ENCODE results near the gene NEU3. TPM values are rescaled to one million over a fixed set of nuclear protein-coding genes. Genes with fewer than 3 reads are reported as not detected.
A peak's percentile ranks its signal among the peaks of the same experiment; 100 is the strongest.
"Not testable (repeated sequence)": the region's sequence is repeated elsewhere in the genome, so short reads cannot be mapped to it uniquely, and the experiment has no call there.

Gene NEU3
- total RNA-seq, 1 donor from 2014 or later, result 8.9 TPM

DNA sequence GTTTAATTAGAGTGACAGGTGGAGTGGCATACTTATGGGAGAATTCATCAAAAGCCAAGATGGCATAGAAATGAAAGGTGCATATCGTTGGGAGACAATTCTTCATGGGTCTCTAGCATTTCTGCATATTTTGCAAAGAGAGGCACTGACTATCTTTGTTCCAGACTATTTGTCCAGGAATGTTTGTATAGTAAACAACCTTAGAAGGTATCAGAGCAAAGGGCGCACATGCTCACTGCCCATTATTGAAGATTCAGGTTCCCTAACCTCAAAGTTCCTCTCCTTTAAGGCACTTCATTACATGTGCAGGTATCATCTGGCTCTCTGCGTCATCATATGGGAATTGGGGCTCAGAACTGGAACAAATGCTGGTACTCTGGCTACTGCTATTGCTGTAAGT is 4.7 kb upstream of the NEU3 start:
- DNase-seq (ENCODE audit: extremely low read depth, low read depth, low spot score), result no peak

DNA sequence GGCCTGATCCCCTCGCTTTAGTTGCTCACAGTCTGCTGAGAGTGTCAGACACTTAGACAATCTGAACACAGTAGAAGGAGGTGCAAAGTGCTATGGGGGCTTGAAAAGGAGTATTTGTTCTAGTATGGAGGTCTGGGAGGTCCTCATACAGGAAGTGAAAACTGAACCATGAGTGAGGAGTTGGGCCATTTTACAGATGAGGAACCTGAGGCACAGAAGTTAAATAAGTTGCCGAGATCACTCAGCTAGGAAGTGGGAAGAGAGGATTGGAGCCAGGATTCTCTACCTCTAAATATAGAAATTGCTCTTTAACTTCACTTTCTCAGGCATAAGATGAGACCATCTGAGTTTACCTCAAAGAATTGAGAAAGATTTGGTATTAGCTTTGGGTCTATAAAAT is 4.0 kb upstream of the NEU3 start:
- DNase-seq (ENCODE audit: extremely low read depth, low read depth, low spot score), result no peak

DNA sequence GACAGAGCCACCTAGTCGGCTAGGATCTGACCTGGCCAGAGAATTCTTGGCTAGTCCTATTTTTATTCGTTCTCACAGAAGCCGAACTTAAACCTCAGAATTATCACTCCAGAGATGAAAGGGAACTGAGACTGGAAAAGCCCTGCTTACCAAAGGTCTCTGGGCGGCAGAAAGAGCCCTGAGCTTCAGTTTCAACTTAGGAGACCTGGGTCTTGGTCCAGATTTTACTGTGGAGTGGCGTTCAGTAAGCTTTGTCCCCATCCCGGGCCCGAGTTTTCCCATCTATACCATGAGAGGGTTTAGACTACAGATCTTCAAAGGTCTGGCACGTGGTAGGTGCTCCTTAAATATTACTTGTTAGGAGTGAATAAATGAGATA is 516 bp downstream of the NEU3 start:
- DNase-seq (ENCODE audit: extremely low read depth, low read depth, low spot score), result no peak

DNA sequence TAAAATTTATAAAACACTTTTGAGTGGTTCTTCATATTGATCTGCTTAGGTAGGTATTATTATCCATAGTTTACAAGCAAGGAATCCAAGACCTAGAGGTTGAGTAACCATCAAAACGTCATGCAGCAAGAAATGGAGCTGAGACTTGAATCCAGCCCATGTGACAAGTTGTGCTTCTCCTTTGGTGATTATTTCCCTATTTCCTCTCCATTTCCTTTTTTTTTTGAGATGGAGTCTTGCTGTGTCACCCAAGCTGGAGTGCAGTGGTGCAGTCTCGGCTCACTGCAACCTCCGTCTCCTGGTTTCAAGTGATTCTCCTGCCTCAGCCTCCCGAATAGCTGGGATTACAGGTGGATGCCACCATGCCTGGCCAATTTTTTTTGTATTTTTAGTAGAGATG is 1.4 kb downstream of the NEU3 start:
- not testable (repeated sequence) for DNase-seq (ENCODE audit: extremely low read depth, low read depth, low spot score)

DNA sequence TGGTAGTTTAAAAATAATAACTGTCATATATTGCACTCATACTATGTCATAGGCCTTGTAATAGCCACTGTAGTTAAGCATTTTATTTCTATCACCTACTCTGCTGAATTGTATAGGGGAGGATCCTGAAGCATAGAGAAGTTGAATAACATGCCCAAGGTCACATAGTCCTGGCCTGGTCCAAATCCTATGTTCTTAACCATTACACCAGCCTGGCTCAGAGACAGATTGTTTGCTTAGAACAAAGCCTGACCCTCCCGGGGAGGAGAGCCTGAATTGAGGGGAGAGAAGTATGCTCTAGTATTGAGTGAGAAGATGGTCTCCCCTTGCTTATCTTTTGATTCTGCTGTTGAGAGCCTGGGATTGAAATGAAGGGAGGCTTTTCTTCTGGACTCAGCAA is 2.2 kb downstream of the NEU3 start:
- DNase-seq (ENCODE audit: extremely low read depth, low read depth, low spot score), result no peak

DNA sequence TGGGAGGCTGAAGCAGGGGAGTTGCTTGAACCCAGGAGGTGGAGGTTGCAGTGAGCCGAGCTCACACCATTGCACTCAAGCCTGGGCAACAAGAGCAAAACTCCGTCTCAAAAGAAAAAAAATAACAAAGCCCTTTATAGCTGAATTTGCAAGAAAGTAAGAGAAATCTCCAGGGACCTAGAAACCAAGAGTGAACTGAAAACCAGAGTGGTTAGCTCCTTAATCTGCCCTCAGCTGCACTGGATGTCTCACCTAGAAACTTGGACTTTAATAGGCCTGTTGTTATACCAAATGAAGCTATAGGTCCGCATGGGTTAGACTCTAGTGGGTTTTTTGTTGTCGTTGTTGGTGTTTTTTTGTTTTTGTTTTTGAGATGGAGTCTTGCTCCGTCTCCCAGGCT is 4.1 kb downstream of the NEU3 start:
- DNase-seq (ENCODE audit: extremely low read depth, low read depth, low spot score), result no peak

DNA sequence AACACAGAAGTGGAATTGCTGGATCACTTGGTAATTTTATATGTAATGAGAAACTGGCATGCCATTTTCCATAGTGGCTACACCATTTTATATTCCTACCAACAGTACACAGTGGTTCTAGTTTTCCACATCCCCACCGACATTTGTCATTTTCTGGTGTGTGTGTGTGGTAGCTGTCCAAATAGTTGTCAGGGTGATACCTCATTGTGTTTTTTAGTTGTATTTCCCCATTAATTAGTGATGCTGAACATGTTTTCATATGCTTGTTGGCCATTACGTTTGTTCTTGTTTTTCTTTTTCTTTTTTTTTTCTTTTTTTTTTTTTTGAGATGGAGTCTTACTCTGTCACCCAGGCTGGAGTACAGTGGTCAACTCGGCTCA is 12.2 kb downstream of the NEU3 start:
- DNase-seq (ENCODE audit: extremely low read depth, low read depth, low spot score), result no peak

DNA sequence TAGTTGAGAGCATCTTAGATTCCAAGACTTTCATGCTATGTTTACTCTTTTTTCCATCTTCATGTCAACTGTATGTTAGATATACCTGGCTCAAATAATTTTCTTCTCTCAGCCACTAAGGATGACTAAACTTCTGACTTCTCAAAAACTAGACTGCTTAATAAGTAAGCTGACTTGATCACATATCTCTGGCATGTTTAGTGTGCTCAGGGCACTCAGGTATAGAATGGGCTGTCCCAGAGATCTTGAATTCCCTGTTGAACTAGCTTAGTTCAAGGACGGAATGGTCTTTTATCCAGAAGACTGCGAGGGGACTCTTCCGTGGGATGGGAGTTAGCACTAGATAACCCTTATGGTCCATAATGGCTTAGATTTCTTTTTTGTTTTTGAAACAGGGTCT is 13.0 kb downstream of the NEU3 start:
- no peak for DNase-seq (ENCODE audit: extremely low read depth, low read depth, low spot score)

DNA sequence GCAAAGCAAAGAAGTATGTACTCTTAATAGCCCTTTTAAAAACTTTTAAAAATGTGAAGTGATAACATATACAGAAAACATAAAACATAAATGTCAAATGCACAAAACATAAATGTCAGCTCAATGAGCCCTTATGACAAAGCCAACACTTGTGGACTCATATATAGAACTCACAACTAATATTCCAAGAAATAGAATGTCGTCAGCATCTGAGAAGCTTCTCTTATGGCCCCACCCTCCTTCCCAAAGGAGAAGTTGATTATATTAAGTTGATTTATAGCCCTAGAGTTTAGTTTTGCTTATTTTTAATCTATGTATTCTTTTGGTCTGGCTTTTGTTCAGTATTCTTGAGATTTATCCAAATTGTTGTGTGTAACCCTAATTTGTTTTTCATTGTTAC is 13.8 kb downstream of the NEU3 start:
- no peak for DNase-seq (ENCODE audit: extremely low read depth, low read depth, low spot score)

DNA sequence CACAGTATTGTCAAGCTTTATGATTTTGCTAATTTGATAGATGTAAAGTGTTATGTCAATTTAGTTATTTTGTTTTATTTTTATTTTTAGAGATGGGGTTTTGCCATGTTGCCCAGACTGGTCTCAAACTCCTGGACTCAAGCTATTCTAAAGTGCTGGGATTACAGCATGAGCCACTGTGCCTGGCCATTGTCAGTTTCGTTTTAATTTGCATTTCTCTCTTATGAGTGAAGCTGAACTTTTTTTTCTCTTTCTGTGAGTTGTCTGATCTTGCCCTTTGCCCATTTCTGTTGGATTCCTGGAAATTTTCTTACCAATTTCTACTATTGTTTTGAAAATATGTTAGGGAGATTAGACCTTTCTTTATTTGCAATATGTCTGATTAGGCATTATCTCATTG is 15.5 kb downstream of the NEU3 start:
- no peak for DNase-seq (ENCODE audit: extremely low read depth, low read depth, low spot score)

DNA sequence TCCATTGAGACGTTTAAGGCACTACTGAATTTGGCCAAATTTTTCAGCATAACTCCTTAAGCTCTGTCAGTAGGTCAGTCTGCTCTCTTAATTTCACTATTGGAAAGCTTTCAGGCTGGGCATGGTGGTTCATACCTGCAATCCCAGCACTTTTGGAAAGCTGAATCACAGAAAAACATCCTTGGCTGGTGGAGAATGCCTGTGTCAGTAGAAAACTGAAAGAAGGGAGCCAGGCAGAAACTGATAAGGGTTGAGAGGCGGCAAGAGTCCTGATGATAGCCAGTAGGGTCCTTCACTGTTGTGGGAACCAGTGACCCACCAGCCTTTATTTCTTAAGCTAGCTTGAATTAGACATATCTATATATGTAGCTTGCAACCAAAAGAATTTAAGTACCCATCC is 22.6 kb downstream of the NEU3 start:
- no peak for DNase-seq (ENCODE audit: extremely low read depth, low read depth, low spot score)

DNA sequence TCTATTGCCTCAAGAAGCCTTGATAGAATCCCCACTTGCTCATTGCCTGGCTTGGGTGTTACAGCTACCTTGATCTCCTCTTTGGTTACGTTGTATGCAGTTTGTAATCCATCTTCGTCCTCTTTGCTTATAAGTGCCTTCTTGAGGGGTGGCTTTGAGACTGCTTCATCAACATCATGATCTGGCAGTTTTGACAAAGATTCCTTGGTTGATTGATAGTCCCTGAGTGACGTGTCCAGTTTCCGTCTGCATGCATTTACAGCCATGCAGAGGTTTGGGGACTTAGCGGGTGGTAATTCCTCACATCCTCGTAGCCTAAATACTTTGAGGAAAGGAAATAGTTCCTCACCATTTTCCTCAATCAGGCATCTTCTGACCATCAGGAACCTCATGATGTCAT is 23.1 kb downstream of the NEU3 start:
- DNase-seq (ENCODE audit: extremely low read depth, low read depth, low spot score), result no peak

DNA sequence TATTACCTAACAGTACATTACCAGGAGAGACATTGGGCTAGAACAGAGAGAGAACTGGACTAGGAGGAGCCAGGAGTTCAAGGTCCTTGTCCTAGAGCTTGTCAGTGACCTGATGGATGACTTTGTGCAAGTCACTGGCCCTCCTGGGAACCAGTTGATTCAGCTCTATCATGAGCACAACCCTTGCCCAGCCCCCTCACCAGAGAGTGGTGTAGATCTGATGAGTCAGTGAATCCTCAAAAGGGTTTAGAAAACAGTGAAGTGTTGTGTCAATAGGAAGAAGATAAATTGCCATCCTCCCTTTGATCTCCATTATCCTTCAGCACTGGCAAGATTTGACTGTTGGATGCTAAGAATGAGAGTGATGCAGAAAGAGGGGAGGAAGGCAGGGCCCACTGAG is 24.3 kb downstream of the NEU3 start:
- no peak for DNase-seq (ENCODE audit: extremely low read depth, low read depth, low spot score)

DNA sequence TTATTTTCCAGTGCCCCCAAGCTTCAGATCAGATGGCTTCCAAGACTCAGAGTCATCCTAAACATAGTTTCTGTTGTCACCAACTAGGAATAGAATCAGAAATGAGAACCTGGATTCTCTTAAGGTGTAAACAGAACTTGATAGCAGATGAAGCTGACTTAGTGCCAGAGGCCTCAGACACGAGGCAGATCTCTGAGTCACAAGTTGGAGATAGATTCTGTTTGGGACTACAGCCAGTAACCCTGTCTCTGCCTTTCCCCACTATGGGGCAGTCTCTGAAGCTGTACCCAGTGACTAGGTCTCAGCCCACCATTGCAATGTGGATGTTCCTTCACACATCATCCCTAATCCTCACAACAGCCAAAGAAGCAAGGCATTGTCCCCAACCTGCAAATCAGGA is 25.4 kb downstream of the NEU3 start:
- no peak for DNase-seq (ENCODE audit: extremely low read depth, low read depth, low spot score)

DNA sequence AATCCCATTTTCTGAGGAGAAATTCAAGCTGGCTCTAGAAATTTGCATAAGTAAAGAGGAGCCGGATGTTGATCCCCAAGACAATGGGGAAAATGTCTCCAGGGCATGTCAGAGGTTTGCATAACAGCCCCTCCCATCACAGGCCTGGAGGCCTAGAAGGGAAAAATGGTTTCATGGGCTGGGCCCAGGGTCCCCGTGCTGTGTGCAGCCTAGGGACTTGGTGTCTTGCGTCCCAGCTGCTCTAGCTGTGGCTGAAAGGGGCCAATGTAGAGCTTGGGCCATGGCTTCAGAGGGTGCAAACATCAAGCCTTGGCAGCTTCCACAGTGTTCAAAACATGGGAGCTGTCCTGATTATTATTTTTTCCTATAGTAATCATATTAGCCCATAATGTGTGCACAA is 30.5 kb downstream of the NEU3 start:
- DNase-seq (ENCODE audit: extremely low read depth, low read depth, low spot score), result not testable (repeated sequence)

DNA sequence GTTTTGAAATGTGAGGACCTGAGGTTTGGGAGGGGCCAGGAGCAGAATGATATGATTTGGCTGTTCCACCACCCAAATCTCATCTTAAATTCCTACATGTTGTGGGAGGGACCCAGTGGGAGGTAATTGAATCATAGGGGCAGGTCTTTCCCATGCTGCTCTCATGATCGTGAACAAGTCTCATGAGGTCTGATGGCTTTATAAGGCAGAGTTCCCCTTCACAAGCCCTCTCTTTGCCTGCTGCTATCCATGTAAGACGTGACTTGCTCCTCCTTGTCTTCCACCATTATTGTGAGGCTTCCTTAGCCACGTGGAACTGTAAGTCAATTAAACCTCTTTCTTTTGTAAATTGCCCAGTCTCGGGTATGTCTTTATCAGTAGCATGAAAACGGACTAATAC is 31.6 kb downstream of the NEU3 start:
- DNase-seq (ENCODE audit: extremely low read depth, low read depth, low spot score), result not testable (repeated sequence)

DNA sequence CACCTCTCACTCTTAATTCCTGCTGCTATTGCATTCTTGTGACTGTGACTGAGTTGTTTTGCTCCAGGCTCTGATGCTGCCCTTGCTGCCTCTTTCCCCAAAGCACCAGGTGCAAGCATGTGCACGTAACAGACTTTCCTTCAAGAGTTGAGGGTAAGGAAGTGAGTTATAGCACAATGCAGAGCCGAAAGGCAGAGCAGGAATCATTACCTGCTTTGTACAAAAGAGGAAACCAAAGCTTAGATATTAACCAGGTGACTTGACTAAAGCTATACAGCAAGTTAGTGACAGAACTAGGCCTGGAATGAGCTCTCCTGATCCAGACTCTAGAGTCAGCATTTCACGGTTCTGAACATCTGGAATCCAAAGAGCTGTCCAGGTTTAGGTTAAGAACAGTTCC is 33.6 kb downstream of the NEU3 start:
- no peak for DNase-seq (ENCODE audit: extremely low read depth, low read depth, low spot score)

DNA sequence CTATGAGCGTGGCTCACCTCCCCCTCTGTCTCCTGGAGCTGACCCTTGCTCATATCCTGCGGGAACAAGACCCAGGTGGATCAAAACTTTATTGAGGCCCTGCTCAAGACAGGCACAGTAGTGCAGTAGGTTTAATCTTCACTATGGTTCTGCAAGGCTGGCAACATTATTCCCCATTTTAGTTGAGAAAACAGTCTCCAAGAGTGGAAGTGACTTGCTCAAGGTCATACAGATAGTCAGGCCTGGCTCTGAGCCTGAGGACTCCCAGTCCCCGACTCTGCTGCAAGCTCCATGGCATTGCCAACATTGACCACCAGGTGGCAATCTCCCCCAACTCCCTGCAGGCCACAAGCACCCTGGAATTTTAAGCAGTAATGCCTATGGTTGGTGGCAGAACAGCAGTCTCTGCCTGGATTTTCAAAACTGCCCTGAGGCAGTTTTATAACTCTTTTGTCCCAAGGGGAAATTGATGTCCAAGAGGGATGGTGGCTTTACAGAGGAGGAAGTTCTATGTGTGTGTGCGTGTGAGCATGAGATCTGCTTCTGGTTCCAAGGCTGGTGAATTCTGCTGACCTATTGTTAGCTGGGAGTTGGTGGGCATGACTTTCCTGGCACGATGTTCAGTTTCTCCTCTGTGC is 34.1 kb downstream of the NEU3 start:
- peak; percentile 61 for DNase-seq (ENCODE audit: extremely low read depth, low read depth, low spot score)

DNA sequence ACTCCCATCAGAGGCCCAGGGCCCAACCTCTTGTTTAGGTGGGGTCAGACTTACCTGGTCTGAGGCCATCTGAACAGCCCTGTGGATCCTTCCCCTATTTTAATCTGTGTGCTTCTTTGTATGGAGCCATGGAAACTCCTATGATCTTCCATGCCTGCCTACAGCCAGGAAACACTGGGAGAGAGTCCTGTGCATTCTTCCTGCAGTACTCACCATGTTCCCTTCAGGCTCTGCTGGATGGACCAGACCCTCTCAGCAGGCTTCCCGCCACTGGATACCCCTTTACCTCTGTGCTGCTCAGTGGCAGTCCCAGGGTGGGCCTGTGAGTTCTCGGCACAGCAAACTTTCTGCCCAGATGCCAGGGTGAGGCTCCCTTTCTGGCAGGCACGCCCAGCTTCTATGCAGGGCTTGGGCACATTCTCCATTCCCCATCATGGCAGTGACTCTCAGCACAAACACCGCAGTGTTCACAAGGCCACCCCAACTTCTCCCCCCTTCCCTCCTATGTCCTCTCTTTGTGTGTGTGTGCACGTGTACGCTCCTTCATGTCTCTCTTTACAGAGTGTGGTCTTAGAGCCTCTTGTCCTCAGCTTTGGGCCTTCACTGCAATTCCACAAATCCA is 34.8 kb downstream of the NEU3 start:
- DNase-seq (ENCODE audit: extremely low read depth, low read depth, low spot score), result no peak

DNA sequence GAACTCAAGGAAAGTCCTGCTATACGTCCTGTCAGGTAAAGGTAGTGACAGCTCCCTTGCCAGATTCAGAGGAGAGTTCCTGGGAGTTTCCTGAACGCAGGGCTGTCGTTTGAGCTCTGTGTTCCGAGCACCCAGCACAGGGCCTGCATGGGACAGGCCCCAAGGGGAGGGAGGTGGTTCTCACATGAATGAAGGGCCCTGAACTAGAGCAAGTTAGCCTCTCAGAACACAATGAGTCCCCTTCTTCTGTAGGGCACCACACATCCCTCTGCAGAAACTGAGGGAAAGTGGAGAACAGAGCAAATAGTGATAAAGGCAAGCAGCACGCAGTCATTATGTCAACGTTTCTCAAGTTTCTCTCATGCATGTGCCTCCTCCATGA is 35.3 kb downstream of the NEU3 start:
- DNase-seq (ENCODE audit: extremely low read depth, low read depth, low spot score), result no peak

DNA sequence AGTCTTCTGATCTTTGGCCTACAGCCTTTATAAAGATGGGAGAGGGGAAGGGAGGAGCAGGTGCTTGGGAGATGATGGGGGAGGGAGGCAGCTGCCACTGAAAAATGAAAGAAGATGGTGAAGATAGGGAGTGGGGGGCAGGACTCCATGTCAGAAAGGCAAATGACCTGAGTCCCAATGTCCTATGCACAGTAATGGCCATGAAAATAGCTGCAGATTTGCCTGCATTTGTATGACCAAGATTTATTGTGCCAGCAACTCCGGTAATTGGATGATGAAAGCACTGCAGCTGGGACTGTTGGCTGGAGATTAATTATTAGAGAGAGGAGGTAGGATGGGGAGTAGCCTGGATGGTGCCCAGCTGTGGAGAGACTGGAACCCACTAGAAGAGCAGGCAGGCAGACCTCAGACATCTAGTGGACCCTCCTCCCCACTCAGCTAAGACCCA is 36.1 kb downstream of the NEU3 start:
- DNase-seq (ENCODE audit: extremely low read depth, low read depth, low spot score), result no peak

DNA sequence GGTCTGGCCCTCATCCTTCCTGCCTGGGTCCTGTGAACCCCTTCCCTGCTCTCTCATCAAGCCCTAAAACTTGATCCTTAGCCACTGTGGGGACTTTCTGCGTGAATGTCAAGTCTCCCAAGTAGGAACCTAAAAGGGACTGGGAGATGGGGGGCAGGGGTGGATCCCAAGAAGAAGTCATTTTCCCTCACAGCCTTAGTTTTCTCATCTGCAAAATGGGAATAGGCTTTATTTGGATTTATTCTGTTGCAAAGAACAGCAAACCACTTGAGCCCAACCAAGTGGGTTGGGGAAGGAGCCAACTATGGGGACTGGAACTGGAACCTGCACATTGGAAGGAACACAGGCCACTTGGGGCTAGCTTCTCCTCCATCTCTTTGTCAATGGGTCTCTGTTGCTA is 36.8 kb downstream of the NEU3 start:
- no peak for DNase-seq (ENCODE audit: extremely low read depth, low read depth, low spot score)

DNA sequence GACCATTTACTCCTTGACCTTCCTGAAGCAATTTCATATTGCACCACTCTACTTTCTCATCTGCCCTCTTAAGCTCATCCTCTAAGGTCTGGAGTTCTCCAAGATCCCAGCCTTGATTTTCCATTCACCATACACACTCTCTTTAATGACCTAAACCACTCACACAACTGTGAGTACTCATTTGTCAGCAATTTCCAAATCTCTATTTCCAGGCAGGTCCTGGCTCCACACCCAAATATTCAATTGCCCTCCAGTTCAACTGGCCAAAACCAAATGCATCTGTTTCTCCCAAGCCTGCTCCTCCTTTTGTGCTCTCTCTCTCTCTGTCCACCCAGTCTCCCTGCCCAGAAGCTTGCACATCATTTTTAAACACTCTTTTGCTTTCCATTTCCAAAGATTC is 39.6 kb downstream of the NEU3 start:
- DNase-seq (ENCODE audit: extremely low read depth, low read depth, low spot score), result no peak

Measured in glomerular endothelial cell (primary cell).